ENCODE data around the gene ACOX1.

DNA sequence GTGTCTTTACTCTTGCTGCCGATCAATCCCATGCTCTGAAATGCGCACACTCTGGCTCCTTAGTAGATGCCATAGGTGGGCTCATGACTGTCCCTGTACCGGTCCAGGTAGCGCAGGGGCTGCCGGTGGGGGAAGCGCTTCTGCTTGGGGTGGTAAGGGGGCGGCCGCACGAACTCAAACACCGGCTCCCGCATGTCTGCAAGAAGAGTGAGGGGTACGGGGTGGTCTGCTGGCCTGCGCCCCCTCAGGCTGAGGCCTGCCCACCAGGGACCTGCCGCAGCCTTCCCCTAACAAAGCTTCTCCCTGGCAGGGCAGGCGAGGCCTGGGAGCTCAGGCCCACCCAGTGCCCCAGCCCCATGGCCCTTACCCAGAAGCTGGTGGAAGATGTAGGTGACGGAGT is 80.2 kb downstream of the ACOX1 start:
- TF ChIP-seq, protein P1, sequence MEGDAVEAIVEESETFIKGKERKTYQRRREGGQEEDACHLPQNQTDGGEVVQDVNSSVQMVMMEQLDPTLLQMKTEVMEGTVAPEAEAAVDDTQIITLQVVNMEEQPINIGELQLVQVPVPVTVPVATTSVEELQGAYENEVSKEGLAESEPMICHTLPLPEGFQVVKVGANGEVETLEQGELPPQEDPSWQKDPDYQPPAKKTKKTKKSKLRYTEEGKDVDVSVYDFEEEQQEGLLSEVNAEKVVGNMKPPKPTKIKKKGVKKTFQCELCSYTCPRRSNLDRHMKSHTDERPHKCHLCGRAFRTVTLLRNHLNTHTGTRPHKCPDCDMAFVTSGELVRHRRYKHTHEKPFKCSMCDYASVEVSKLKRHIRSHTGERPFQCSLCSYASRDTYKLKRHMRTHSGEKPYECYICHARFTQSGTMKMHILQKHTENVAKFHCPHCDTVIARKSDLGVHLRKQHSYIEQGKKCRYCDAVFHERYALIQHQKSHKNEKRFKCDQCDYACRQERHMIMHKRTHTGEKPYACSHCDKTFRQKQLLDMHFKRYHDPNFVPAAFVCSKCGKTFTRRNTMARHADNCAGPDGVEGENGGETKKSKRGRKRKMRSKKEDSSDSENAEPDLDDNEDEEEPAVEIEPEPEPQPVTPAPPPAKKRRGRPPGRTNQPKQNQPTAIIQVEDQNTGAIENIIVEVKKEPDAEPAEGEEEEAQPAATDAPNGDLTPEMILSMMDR (IDR thresholded peaks at IDR 0.05) = no peak
- TF ChIP-seq EP300 (IDR thresholded peaks at IDR 0.05) = no peak

Measured in esophagus muscularis mucosa (tissue), 3 donors.